ENCODE measurements around the gene NCOA3.
A peak's percentile ranks its signal among the peaks of the same experiment; 100 is the strongest.
"Not testable (repeated sequence)": the region's sequence is repeated elsewhere in the genome, so short reads cannot be mapped to it uniquely, and the experiment has no call there.

Gene NCOA3

GRCh38 chr20:47475419-47476044 is 26.2 kb upstream of the NCOA3 start:
- DNase-seq: no peak

GRCh38 chr20:47476452-47476851 is 25.2 kb upstream of the NCOA3 start:
- no peak for DNase-seq

GRCh38 chr20:47479093-47479492 is 22.6 kb upstream of the NCOA3 start:
- no peak for DNase-seq

- DNase-seq: no peak
These were observed 22.2 kb upstream of the NCOA3 start for GRCh38 chr20:47479506-47479905.

DNA sequence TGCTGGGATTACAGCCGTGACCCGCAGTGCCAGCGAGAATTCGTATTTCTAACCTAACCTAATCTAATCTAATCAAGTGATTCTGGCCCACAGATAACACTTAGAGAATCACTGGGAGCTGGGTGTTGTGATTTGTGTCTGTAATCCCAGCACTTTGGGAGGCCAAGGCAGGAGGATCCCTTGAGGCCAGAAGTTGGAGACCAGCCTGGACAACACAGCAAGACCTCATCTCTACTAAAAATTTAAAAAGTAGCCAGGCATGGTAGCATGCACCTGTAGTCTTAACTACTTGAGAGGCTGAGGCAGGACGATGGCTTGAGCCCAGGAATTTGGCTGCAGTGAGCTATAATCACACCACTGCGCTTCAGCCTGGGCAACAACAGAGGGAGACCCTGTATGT is 21.4 kb upstream of the NCOA3 start:
- no peak for DNase-seq

- DNase-seq: no peak
These were observed 21.0 kb upstream of the NCOA3 start for GRCh38 chr20:47480705-47481104.

DNA sequence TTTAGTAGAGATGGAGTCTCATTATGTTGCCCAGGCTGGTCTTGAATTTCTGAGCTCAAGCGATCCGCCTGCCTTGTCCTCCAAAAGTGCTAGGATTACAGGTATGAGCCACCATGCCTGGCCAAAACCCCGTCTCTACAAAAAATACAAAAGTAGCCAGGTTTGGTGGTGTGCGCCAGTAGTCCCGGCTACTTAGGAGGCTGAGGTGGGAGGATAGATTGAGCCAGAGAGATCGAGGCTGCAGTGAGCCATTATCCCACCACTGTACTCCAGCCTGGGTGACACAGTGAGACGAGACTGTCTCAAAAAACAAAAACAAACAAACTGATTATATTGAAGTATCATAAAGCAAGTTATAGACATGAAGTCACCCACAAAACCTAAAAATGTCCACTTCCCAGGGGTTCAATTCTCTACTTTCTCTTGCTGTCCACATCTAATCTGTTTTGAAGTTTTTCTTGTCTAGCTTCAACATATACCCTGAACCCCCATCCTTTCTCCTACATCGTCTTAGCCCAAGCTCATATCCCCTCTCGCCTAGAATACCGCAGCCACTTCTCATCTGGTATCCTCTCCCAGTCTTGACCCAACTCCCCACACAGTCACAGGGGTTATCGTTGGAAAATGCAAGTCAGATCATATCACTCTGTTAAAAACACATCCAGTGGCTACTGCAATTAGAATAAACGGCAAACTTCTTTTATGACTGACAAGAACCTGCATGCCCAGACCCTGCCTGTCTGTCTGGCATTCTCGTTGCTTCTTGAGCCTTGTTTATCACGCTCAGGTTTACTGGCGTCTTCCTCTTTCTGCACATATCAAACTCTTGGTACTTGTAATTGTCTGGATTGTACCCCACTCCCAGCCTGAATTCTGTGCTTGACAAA is 20.1 kb upstream of the NCOA3 start:
- no peak for DNase-seq

GRCh38 chr20:47482705-47483104 is 19.0 kb upstream of the NCOA3 start:
- no peak for DNase-seq

DNA sequence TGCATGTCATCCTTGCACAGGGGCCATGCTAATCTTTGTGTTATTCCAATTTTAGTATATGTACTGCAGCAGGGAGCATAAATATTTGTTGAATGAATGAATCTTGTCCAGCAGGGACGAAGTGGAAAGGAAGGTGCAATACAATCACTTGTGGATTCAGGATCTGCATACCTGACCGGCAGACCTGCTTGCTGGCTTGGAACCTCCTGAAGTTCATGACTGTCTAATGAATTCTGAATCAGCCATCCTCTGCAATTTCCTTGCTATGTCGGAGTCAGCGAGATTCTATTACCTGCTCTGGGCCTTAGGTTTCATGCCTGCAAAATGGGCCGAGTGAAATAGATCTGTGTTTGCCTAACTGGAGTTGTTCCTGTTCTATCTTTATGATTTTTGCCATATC is 17.4 kb upstream of the NCOA3 start:
- no peak for DNase-seq

DNA sequence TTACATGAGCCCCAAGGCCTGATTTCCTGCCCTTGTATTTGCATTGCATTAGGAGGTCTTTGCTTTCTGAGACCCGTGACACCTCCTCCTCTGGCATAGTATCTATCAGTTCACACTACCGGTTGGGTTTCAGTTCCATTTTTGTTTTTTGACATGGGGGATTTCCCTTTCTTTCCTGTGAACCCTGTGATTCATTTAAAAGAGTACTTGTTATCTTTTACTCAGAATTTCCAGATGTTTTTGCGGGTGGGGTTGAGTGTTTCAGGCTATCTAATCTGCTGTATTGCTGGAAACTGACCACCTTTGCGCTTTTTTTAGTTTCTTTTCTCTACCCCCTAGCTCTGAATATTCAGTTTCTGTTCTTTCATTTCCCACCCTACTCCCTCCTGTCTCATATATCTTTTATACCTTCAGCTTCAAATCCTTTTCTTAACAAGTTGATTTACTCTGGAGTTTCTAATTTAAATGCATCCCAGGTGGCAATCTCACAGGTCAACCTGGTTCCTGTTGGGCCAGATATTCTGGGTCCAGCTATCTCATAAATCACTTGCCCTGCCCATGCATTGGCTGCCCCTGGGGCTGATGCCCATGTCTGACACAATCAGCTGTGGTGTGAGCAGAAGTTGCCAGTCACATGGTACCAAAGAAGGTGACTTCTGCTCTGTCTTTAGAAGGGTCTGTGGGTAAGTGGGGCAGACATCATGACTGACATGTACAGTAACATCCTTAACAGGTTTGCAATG is 14.3 kb upstream of the NCOA3 start:
- DNase-seq: no peak

- no peak for DNase-seq
These were observed 12.2 kb upstream of the NCOA3 start for GRCh38 chr20:47489448-47489872.

DNA sequence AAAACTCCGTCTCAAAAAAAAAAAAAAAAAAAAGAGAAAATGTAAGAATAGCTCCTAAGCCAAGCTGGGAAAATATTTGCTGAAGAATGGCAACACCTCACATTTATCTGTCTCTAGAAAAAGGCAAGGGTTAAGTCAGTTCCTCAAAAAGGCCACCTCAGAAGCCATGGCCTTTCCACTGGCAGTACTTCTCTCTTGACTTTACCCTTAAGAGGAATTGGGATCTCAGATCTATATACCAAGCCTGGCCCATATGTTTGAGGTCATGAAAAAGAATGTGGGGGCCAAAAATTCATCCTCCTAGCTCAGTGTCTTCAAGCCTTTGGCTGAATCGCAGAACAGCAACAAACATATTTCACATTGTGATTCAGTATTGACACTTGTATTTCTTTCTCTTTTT is 10.9 kb upstream of the NCOA3 start:
- no peak for DNase-seq

GRCh38 chr20:47492284-47492683 is 9.4 kb upstream of the NCOA3 start:
- DNase-seq: no peak

DNA sequence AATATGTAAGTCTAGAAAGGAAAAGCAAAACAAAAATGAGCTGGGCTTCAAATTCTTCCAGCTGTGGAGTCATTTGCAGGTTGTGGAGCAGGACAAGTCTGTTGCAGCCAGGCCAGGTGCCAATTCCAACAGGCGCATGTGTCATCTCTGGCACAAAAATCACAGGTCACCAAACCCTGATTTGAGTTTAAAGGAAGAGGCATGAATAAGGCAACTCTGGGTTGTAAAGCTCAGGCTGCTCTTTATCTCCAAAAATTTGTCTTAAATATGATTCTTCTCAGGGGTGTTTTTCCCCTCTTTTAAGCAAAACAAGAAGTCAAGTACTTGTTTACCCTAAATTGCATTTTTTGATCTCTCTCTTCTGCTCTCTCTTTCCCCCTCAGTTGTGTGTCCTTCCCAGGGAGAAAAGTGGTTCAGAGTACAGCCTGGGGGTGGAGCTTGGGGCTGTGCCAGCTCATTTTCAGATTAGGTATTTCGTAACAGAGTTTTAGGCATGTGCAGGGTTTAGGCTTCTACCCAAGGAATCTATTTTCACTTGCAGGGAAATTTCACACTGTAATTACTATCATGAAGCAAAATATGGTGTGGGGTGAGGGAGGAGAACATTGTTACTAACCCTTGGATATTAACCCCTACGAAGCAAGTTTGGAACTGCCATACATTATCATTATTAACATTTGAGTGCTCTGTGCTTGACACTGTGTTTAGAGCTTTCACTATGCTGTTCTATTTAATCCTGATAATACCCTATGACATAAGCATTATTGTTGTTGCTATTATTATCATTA is 8.3 kb upstream of the NCOA3 start:
- peak; percentile 77 for DNase-seq

- DNase-seq: no peak
These were observed 7.8 kb upstream of the NCOA3 start for GRCh38 chr20:47493963-47494293.

DNA sequence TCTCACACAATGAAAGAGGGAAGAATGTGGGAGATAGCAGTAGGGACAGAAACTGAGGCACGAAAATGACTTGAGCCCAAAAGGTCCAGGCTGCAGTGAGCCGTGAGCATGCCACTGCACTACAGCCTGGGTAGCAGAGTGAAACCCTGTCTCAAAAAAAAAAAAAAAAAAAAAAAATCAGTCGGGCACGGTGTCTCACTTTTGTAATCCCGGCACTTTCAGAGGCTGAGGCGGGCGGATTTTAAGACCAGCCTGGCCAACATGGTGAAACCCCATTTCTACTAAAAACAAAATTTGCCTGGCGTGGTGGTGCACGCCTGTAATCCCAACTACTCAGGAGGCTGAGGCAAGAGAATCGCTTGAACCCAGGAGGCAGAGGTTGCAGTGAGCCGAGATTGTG is 7.1 kb upstream of the NCOA3 start:
- not testable (repeated sequence) for DNase-seq

GRCh38 chr20:47496118-47496517 is 5.6 kb upstream of the NCOA3 start:
- no peak for DNase-seq

DNA sequence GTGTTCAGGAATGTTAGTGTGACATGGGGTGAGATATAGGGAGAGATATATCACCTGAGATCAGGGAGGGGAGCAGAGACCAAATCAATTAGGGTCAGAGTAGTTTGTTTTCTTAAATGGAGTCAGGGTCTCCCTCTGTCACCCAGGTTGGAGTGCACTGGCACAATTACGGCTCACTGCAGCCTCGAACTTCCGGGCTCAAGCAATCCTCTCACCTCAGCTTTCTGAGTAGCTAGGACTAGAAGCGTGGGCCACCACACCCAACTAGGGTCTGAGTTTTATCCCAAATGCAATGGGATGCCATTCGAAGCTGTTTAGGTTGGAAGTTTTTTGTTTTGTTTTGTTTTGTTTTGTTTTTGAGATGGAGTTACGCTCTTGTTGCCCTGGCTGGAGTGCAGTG is 3.1 kb upstream of the NCOA3 start:
- no peak for DNase-seq

- no peak for DNase-seq
These were observed 2.6 kb upstream of the NCOA3 start for GRCh38 chr20:47499053-47499452.

DNA sequence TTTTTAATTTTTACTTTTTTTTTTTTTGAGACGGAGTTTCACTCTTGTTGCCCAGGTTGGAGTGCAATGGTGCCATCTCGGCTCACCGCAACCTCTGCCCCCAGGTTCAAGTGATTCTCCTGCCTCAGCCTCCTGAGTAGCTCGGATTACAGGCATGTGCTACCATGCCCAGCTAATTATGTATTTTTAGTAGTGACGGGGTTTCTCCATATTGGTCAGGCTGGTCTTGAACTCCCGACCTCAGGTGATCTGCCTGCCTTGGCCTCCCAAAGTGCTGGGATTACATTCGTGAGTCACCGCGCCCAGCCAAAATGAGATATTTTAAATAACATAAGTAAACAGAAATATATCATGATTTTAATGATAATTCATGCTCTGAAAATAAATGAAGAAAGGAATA is 1.6 kb upstream of the NCOA3 start:
- not testable (repeated sequence) for DNase-seq

DNA sequence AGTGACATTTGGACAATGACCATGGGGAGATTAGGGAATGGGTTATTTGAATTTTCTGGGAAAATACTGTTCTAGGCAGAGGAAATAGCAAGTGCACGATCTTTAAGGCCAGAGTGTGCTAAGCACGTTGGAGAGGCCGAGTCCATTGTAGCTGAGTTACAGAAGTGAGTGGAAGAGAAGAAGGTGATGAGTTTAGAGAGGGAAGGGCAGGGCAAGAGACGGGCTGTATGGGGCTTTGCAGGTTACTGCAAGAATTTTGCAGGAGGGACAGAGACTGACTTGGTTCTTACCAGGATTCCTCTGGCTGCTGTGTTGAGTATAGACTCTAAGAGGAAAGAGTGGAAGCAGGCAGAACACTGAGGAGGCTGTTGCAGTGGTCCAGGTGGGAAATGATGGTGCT is 1.1 kb upstream of the NCOA3 start:
- no peak for DNase-seq

GRCh38 chr20:47501116-47501481 is 588 bp upstream of the NCOA3 start:
- no peak for DNase-seq

Data from NCI-H1694 treated with DMSO at 0.1 percent for 48 hours (cell line).